ENCODE results near the gene DOCK6.

The DOCK6 gene

GRCh38 chr19:11299946-11300810 is 37.9 kb upstream of the DOCK6 start:
- DNase-seq (ENCODE audit: extremely low spot score), result no peak
- TF ChIP-seq FOXA1 (IDR thresholded peaks at IDR 0.05), result no peak
- no peak for TF ChIP-seq TARDBP (IDR thresholded peaks at IDR 0.05)
- no peak for TF ChIP-seq ZNF384 (IDR thresholded peaks at IDR 0.05)
- TF ChIP-seq ARNT (IDR thresholded peaks at IDR 0.05), result no peak
- no peak for TF ChIP-seq LEF1 (IDR thresholded peaks at IDR 0.05; ENCODE audit: borderline replicate concordance)
- TF ChIP-seq BHLHE40 (IDR thresholded peaks at IDR 0.05; ENCODE audit: borderline replicate concordance), result no peak
- TF ChIP-seq FOXK2 (IDR thresholded peaks at IDR 0.05), result no peak
- TF ChIP-seq PKNOX1 (IDR thresholded peaks at IDR 0.05), result no peak
- no peak for TF ChIP-seq FOXM1 (IDR thresholded peaks at IDR 0.05; ENCODE audit: borderline replicate concordance)
- TF ChIP-seq SP1 (IDR thresholded peaks at IDR 0.05), result no peak
- no peak for TF ChIP-seq HDGF (IDR thresholded peaks at IDR 0.05; ENCODE audit: borderline replicate concordance)
- POLR2A ChIA-PET, result no interaction called here
- CTCF ChIA-PET, result no interaction called here

DNA sequence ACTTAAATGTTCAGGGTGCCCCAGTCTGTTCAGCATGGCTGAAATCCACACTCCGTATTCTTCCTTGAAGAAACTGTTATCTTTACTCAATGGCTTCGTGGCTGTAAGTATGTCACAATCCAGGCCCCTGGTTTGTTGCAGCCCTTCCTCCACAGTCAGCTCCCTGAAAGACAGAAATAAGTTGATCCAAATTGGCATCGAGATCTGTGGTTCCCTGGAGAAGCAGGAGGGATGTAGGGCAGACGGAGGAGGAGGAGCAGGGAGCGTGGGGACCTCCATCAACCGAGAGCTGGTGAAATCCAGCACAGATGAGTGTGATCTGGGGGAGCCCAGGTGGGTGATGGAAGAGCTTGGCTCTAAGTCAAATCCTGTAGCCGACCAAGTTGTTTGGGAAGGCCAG is 33.9 kb upstream of the DOCK6 start:
- TF ChIP-seq NFRKB (IDR thresholded peaks at IDR 0.05) (no peak), ARNT (IDR thresholded peaks at IDR 0.05) (no peak), CTBP1 (IDR thresholded peaks at IDR 0.05; ENCODE audit: borderline replicate concordance) (no peak), BHLHE40 (IDR thresholded peaks at IDR 0.05; ENCODE audit: borderline replicate concordance) (no peak), SUZ12 (IDR thresholded peaks at IDR 0.05) (no peak)
- ChIA-PET POLR2A (interaction anchor here (1.1 to 2.1 kb wide), 3 partner anchors 23 to 78 kb away, joined by 3 to 11 read pairs (median 4); partner anchors contain the start of gene SWSAP1), CTCF (interaction anchor here (0.5 to 0.8 kb wide), 3 partner anchors 37 to 103 kb away, joined by 3 read pairs; no protein-coding TSS in a partner anchor)
- no peak for DNase-seq (ENCODE audit: extremely low spot score)

GRCh38 chr19:11295665-11296245 is 33.4 kb upstream of the DOCK6 start, which contains the start of gene TSPAN16:
Gene TSPAN16, plus strand, starts transcription at chr19:11296160. Its CDS starts 138 bp downstream, at chr19:11296298.
- POLR2A ChIA-PET, result interaction anchor here (1.1 to 2.1 kb wide), 3 partner anchors 23 to 79 kb away, joined by 3 to 11 read pairs (median 4); partner anchors contain the start of gene SWSAP1
- no peak for TF ChIP-seq FOXK2 (IDR thresholded peaks at IDR 0.05)
- TF ChIP-seq BHLHE40 (IDR thresholded peaks at IDR 0.05; ENCODE audit: borderline replicate concordance), result no peak
- no peak for TF ChIP-seq ELF4 (IDR thresholded peaks at IDR 0.05)
- no peak for TF ChIP-seq FOXA1 (IDR thresholded peaks at IDR 0.05)
- no peak for TF ChIP-seq NFRKB (IDR thresholded peaks at IDR 0.05)
- no peak for TF ChIP-seq PKNOX1 (IDR thresholded peaks at IDR 0.05)
- TF ChIP-seq SP1 (IDR thresholded peaks at IDR 0.05), result no peak
- TF ChIP-seq SUZ12 (IDR thresholded peaks at IDR 0.05), result no peak
- TF ChIP-seq L3MBTL2 (conservative IDR thresholded peaks at IDR 0.05), result no peak
- TF ChIP-seq FOXM1 (IDR thresholded peaks at IDR 0.05; ENCODE audit: borderline replicate concordance), result no peak
- TF ChIP-seq ARNT (IDR thresholded peaks at IDR 0.05), result no peak
- no peak for TF ChIP-seq TARDBP (IDR thresholded peaks at IDR 0.05)
- no peak for TF ChIP-seq HDGF (IDR thresholded peaks at IDR 0.05; ENCODE audit: borderline replicate concordance)
- no peak for TF ChIP-seq CTBP1 (IDR thresholded peaks at IDR 0.05; ENCODE audit: borderline replicate concordance)
- no peak for TF ChIP-seq LEF1 (IDR thresholded peaks at IDR 0.05; ENCODE audit: borderline replicate concordance)
- no peak for TF ChIP-seq ZNF384 (IDR thresholded peaks at IDR 0.05)
- no peak for DNase-seq (ENCODE audit: extremely low spot score)
- CTCF ChIA-PET, result interaction anchor here (0.8 kb wide), 1 partner anchor 49 kb away, joined by 3 read pairs; no protein-coding TSS in a partner anchor

GRCh38 chr19:11295180-11295579 is 32.9 kb upstream of the DOCK6 start:
- CTCF ChIA-PET, result no interaction called here
- no peak for TF ChIP-seq ZNF384 (IDR thresholded peaks at IDR 0.05)
- TF ChIP-seq SP1 (IDR thresholded peaks at IDR 0.05), result no peak
- no peak for TF ChIP-seq ARNT (IDR thresholded peaks at IDR 0.05)
- no peak for TF ChIP-seq LEF1 (IDR thresholded peaks at IDR 0.05; ENCODE audit: borderline replicate concordance)
- TF ChIP-seq FOXK2 (IDR thresholded peaks at IDR 0.05), result no peak
- TF ChIP-seq FOXA1 (IDR thresholded peaks at IDR 0.05), result no peak
- TF ChIP-seq SUZ12 (IDR thresholded peaks at IDR 0.05), result no peak
- no peak for TF ChIP-seq NFRKB (IDR thresholded peaks at IDR 0.05)
- no peak for TF ChIP-seq HDGF (IDR thresholded peaks at IDR 0.05; ENCODE audit: borderline replicate concordance)
- no peak for TF ChIP-seq CTBP1 (IDR thresholded peaks at IDR 0.05; ENCODE audit: borderline replicate concordance)
- TF ChIP-seq PKNOX1 (IDR thresholded peaks at IDR 0.05), result no peak
- TF ChIP-seq ELF4 (IDR thresholded peaks at IDR 0.05), result no peak
- TF ChIP-seq L3MBTL2 (conservative IDR thresholded peaks at IDR 0.05), result no peak
- no peak for DNase-seq (ENCODE audit: extremely low spot score)
- POLR2A ChIA-PET, result interaction anchor here (2.0 kb wide), 2 partner anchors 80 to 87 kb away, joined by 13 to 14 read pairs; partner anchors contain the start of gene SWSAP1

Measured in HEK293T (cell line).